ENCODE data around the gene EFNB1. TPM values are rescaled to one million over a fixed set of nuclear protein-coding genes. Genes with fewer than 3 reads are reported as not detected.
A peak's percentile ranks its signal among the peaks of the same experiment; 100 is the strongest.

The EFNB1 gene
- total and polyA plus RNA-seq, 10 of the 15 experiments (the other 5 are each of a cell fraction or from before 2014, with no cell fraction given): 0.02 to 1.0 (median 0.81) TPM; not detected in 1

DNA sequence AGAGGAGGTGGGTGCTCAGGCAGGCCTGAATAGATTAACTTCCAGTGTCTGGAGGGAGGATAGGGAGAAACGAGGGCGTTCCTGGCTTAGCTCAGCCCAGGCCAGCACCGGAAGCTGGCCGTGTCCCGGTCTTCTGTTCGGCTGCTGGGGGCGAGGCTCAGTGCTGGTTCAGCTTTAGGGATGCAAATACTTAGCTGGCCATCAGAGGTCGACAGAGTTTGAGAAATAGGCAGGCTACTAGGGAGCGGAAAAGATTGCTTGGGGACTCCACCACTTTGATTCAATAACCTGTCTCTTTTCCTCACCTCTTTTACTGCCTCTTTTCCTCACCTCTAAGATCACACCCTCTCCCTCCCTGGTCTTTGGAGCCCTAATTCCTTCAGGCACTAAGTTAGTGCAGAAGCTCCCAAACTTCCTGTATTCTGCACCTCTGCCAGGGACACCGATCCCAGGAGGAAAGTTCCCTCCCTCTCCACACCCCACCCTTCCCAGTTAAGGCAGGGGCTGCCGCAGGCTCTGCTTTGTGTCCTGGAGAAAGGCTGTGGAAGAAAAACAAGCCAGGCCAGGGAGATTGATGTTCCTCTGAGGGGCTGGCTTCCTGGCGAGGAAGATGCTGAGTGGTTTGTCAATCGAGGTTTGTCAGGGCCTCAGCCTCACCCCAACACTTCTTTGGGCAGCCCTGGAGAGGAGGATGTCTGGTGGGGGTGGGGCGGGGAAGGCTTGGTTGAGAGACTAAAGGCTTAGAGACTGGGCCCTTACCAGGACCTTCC is 6.0 kb upstream of the EFNB1 start:
- H3K27ac ChIP-seq (ENCODE audit: control insufficient read depth, insufficient read depth): no peak overlapping the region
- ChIA-PET RAD21 (ENCODE audit: unreplicated experiment) (interaction anchor here (1.2 kb wide), 1 partner anchor 399 kb away, joined by 6 read pairs; no protein-coding TSS in a partner anchor), CTCF (interaction anchor here (0.6 to 1.7 kb wide), 8 partner anchors 9 to 1274 kb away, joined by 3 to 9 read pairs (median 3); no protein-coding TSS in a partner anchor), POLR2A (no interaction called here), SMC1A (ENCODE audit: uncharacterized antibody, unreplicated experiment) (interaction anchor here (1.3 kb wide), 1 partner anchor 402 kb away, joined by 4 read pairs; no protein-coding TSS in a partner anchor)
- TF ChIP-seq RAD21 (IDR thresholded peaks at IDR 0.05; ENCODE audit: insufficient read depth, low read depth, low read length): peak; percentile 70
- 0 out of 2 replicates have a peak, but pooled peaks have one; percentile 15 for TF ChIP-seq YY1 (IDR thresholded peaks at IDR 0.05; ENCODE audit: low read depth, low read length)
- TF ChIP-seq HCFC1 (IDR thresholded peaks at IDR 0.05; ENCODE audit: low read length): no peak
- TF ChIP-seq SMC3 (IDR thresholded peaks at IDR 0.05; ENCODE audit: borderline replicate concordance, low read length): peak; percentile 56; the same call in 1 of the 2 replicates
- TF ChIP-seq, protein P1, sequence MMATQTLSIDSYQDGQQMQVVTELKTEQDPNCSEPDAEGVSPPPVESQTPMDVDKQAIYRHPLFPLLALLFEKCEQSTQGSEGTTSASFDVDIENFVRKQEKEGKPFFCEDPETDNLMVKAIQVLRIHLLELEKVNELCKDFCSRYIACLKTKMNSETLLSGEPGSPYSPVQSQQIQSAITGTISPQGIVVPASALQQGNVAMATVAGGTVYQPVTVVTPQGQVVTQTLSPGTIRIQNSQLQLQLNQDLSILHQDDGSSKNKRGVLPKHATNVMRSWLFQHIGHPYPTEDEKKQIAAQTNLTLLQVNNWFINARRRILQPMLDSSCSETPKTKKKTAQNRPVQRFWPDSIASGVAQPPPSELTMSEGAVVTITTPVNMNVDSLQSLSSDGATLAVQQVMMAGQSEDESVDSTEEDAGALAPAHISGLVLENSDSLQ (IDR thresholded peaks at IDR 0.05): no peak
- TF ChIP-seq POU2F2 (IDR thresholded peaks at IDR 0.05; ENCODE audit: borderline replicate concordance, low read depth, low read length): peak; percentile 44; the same call in 1 of the 3 replicates
- TF ChIP-seq ZZZ3 (IDR thresholded peaks at IDR 0.05; ENCODE audit: control insufficient read depth, insufficient read length, low read depth): no peak
- no peak for TF ChIP-seq ETV6 (conservative IDR thresholded peaks at IDR 0.05 in 1 of 2, IDR thresholded peaks at IDR 0.05 in 1 of 2; ENCODE audit: borderline replicate concordance in 1 of 2, low read depth in 1 of 2)
- TF ChIP-seq, protein P2, sequence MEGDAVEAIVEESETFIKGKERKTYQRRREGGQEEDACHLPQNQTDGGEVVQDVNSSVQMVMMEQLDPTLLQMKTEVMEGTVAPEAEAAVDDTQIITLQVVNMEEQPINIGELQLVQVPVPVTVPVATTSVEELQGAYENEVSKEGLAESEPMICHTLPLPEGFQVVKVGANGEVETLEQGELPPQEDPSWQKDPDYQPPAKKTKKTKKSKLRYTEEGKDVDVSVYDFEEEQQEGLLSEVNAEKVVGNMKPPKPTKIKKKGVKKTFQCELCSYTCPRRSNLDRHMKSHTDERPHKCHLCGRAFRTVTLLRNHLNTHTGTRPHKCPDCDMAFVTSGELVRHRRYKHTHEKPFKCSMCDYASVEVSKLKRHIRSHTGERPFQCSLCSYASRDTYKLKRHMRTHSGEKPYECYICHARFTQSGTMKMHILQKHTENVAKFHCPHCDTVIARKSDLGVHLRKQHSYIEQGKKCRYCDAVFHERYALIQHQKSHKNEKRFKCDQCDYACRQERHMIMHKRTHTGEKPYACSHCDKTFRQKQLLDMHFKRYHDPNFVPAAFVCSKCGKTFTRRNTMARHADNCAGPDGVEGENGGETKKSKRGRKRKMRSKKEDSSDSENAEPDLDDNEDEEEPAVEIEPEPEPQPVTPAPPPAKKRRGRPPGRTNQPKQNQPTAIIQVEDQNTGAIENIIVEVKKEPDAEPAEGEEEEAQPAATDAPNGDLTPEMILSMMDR (IDR thresholded peaks at IDR 0.05 in 2 of 3, conservative IDR thresholded peaks at IDR 0.05 in 1 of 3; ENCODE audit: control insufficient read depth in 2 of 3, extremely low read depth in 1 of 3, insufficient read depth in 1 of 3, low read depth in 3 of 3, low read length in 3 of 3): peak; percentile 45 to 65 (median 53); a peak in 5 of 6 replicates
- no peak for TF ChIP-seq CBX3 (IDR thresholded peaks at IDR 0.05; ENCODE audit: borderline replicate concordance, low read depth)
- TF ChIP-seq, protein P3, sequence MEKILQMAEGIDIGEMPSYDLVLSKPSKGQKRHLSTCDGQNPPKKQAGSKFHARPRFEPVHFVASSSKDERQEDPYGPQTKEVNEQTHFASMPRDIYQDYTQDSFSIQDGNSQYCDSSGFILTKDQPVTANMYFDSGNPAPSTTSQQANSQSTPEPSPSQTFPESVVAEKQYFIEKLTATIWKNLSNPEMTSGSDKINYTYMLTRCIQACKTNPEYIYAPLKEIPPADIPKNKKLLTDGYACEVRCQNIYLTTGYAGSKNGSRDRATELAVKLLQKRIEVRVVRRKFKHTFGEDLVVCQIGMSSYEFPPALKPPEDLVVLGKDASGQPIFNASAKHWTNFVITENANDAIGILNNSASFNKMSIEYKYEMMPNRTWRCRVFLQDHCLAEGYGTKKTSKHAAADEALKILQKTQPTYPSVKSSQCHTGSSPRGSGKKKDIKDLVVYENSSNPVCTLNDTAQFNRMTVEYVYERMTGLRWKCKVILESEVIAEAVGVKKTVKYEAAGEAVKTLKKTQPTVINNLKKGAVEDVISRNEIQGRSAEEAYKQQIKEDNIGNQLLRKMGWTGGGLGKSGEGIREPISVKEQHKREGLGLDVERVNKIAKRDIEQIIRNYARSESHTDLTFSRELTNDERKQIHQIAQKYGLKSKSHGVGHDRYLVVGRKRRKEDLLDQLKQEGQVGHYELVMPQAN (conservative IDR thresholded peaks at IDR 0.05): no peak
- TF ChIP-seq CHD1 (IDR thresholded peaks at IDR 0.05; ENCODE audit: low read depth, low read length): no peak
- TF ChIP-seq SUPT20H (IDR thresholded peaks at IDR 0.05; ENCODE audit: borderline replicate concordance, control insufficient read depth, low read depth, low read length): no peak
- TF ChIP-seq EZH2 (IDR thresholded peaks at IDR 0.05; ENCODE audit: borderline replicate concordance, control insufficient read depth, low read depth, low read length): no peak
- H2AFZ ChIP-seq (ENCODE audit: control insufficient read depth, low read depth, low read length): no peak overlapping the region
- FAIRE-seq (no peak), ATAC-seq (peak; percentile 88), DNase-seq (ENCODE audit: low read depth, low spot score) (no peak)
- H3K9ac ChIP-seq (ENCODE audit: control insufficient read depth, insufficient read depth, low read length): no peak overlapping the region
- H3K4me2 ChIP-seq (ENCODE audit: control insufficient read depth, insufficient read depth): no peak overlapping the region
- H3K4me1 ChIP-seq (ENCODE audit: control insufficient read depth, insufficient read depth, low read length): no peaks in the 10 kb centered on the region
- BruUV-seq (replicated peaks): no TSS peak
- H3K4me3 ChIP-seq: no peak overlapping the region
- whole genome bisulfite sequencing (ENCODE audit: insufficient coverage, insufficient replicate concordance, low lambda C conversion rate, missing lambda C conversion rate): 11% methylated on average over 14 of the region's 14 CpGs
- intact Hi-C loops (cut with micrococcal nuclease; ENCODE audit: unreplicated experiment) (loop anchor here (10.0 kb wide), 2 partner anchors 302 to 332 kb away; no protein-coding TSS in a partner anchor), in situ Hi-C loops (cut with MboI) (loop anchor here (10.0 kb wide), 1 partner anchor 562 kb away; no protein-coding TSS in a partner anchor)
- no peaks in the 10 kb centered on the region for H3K79me2 ChIP-seq (ENCODE audit: control insufficient read depth, insufficient read depth, low read length)
- no peaks in the 10 kb centered on the region; the same call in 1 of the 2 replicates for H4K20me1 ChIP-seq (ENCODE audit: control insufficient read depth, insufficient read depth)
- no peaks in the 10 kb centered on the region for H3K27me3 ChIP-seq (replicated peaks in 1 of 2; ENCODE audit: control insufficient read depth in 2 of 2, insufficient read depth in 2 of 2, low read length in 1 of 2)
- H3K36me3 ChIP-seq (ENCODE audit: control insufficient read depth in 2 of 2, insufficient read depth in 2 of 2, low read length in 1 of 2): no peaks in the 10 kb centered on the region
- H3K9me3 ChIP-seq (replicated peaks; ENCODE audit: control insufficient read depth, insufficient read depth, low read length): no peaks in the 10 kb centered on the region
